Measurements from ENCODE around the gene IL20RB. TPM values are rescaled to one million over a fixed set of nuclear protein-coding genes. Genes with fewer than 3 reads are reported as not detected.

IL20RB gene
- total and polyA plus RNA-seq, 2 donors (not counting 3 experiments of a cell fraction or from before 2014, with no cell fraction given) = 0.79 to 1.6 TPM

- no peaks in the 10 kb centered on the region for H3K9me3 ChIP-seq (replicated peaks; ENCODE audit: control insufficient read depth, insufficient read depth, low read length)
- no peaks in the 10 kb centered on the region for H4K20me1 ChIP-seq (replicated peaks; ENCODE audit: control insufficient read depth, extremely low read depth, insufficient read depth, low read length)
- H3K79me2 ChIP-seq (ENCODE audit: control insufficient read depth, insufficient read depth, low read length) = peaks cover 80% of the 10 kb centered on the region
- H3K4me1 ChIP-seq (ENCODE audit: control insufficient read depth, extremely low read depth, insufficient read depth, low read length) = peaks cover 32% of the 10 kb centered on the region
- H3K9me1 ChIP-seq (replicated peaks; ENCODE audit: control insufficient read depth, extremely low read depth, insufficient read depth, low read length) = no peaks in the 10 kb centered on the region
- dilution Hi-C loops (cut with MboI; ENCODE audit: extremely low pct_ligation_motif_present, low sequenced_read_pairs) = no loop called here
- no peak overlapping the region for H3K4me2 ChIP-seq (ENCODE audit: insufficient read depth, low read length)
- TF ChIP-seq FOS (IDR thresholded peaks at IDR 0.05; ENCODE audit: borderline replicate concordance, insufficient read depth, low read length) (no peak), MYC (IDR thresholded peaks at IDR 0.05; ENCODE audit: low read depth, low read length) (no peak), MAX (IDR thresholded peaks at IDR 0.05; ENCODE audit: insufficient read depth, insufficient read length) (no peak), EZH2 (IDR thresholded peaks at IDR 0.05; ENCODE audit: borderline replicate concordance, low read depth, low read length, severe bottlenecking) (no peak), POLR2A (IDR thresholded peaks at IDR 0.05; ENCODE audit: low read depth, low read length) (no peak), JUN (IDR thresholded peaks at IDR 0.05; ENCODE audit: borderline replicate concordance, insufficient read depth, insufficient read length, low read depth) (no peak), CTCF (IDR thresholded peaks at IDR 0.05; ENCODE audit: extremely low read depth in 1 of 2, insufficient read depth in 1 of 2, low read depth in 1 of 2, low read length in 2 of 2) (no peak), GATA2 (IDR thresholded peaks at IDR 0.05; ENCODE audit: insufficient read depth, insufficient read length, low read depth, low read length) (no peak), POLR2AphosphoS5 (IDR thresholded peaks at IDR 0.05; ENCODE audit: insufficient read depth, low read depth, low read length) (no peak)
- DNase-seq (ENCODE audit: low read depth, low spot score) = no peak
- no peak overlapping the region for H3K9ac ChIP-seq (replicated peaks; ENCODE audit: extremely low read depth, insufficient read depth, low read length)
- H3K27ac ChIP-seq (ENCODE audit: insufficient read depth, low read depth, low read length) = no peak overlapping the region
- POLR2A ChIA-PET = no interaction called here
- H3K27me3 ChIP-seq (ENCODE audit: control insufficient read depth in 2 of 2, insufficient read depth in 2 of 2, low read length in 2 of 2) = no peaks in the 10 kb centered on the region
- BruUV-seq (replicated peaks) = no TSS peak
- no peak for FAIRE-seq
- intact Hi-C loops (cut with micrococcal nuclease) = no loop called here
- H3K4me3 ChIP-seq (replicated peaks in 1 of 3; ENCODE audit: insufficient read depth in 1 of 3, low read depth in 1 of 3, low read length in 3 of 3) = no peak overlapping the region
- CTCF ChIA-PET = interaction anchor here (1.2 kb wide), 1 partner anchor 39 kb away, joined by 3 read pairs; no protein-coding TSS in a partner anchor
- no peak overlapping the region for H2AFZ ChIP-seq (ENCODE audit: low read depth, low read length)
- H3K36me3 ChIP-seq (ENCODE audit: control insufficient read depth in 2 of 2, extremely low read depth in 1 of 2, insufficient read depth in 2 of 2, low read length in 2 of 2) = no peaks in the 10 kb centered on the region
Observed at GRCh38 chr3:136916223-136916622, 41.6 kb upstream of the IL20RB start.

Data from endothelial cell of umbilical vein (primary cell).